Vagina (tissue), 2 donors: Measurements from ENCODE around the gene ZNF438. TPM values are rescaled to one million over a fixed set of nuclear protein-coding genes. Genes with fewer than 3 reads are reported as not detected.
"Not testable (repeated sequence)": the region's sequence is repeated elsewhere in the genome, so short reads cannot be mapped to it uniquely, and the experiment has no call there.

Experiments
- DNase-seq, 2 donors: peaks; one replicate each; pipeline ENCODE4 v3.0.0-alpha.2; 2017; ENCODE audit errors: extremely low spot score in 2 of 2
- H3K27ac ChIP-seq: fragments of 200-600 bp; sonication (generic); one replicate; pipeline ENCODE4 v1.5.1; 2019
- H3K27me3 ChIP-seq: fragments of 200-600 bp; sonication (generic); one replicate; pipeline ENCODE4 v1.5.1; 2019
- H3K36me3 ChIP-seq, 2 donors: fragments of 200-600 bp; sonication (generic); one replicate each; pipeline ENCODE4 v1.5.1; 2017 to 2019
- H3K4me1 ChIP-seq: fragments of 200-600 bp; sonication (generic); one replicate; pipeline ENCODE4 v1.5.1; 2019
- H3K4me3 ChIP-seq, 2 donors: fragments of 200-600 bp; sonication (generic); 1 replicate in 1 of 2; 2 replicates in 1 of 2; pipeline ENCODE4 v1.5.1; 2016 to 2019
- H3K9me3 ChIP-seq: fragments of 200-600 bp; sonication (generic); one replicate; pipeline ENCODE4 v1.5.1; 2019
- CTCF ChIP-seq, 3 experiments: fragments of 450-650 bp in 2 of 3; fragments of 200-600 bp in 1 of 3; sonication (generic) in 1 of 3; IDR thresholded peaks; one replicate each; pipeline ENCODE4 v1.5.1; 2017 to 2019; ENCODE audit warnings: antibody characterized with exemption in 3 of 3, mild to moderate bottlenecking in 2 of 3, moderate library complexity in 2 of 3
- POLR2A ChIP-seq, 2 donors: fragments of 450-650 bp; IDR thresholded peaks; one replicate each; pipeline ENCODE4 v1.6.1; 2017; ENCODE audit warnings: antibody characterized with exemption in 2 of 2, mild to moderate bottlenecking in 2 of 2, moderate library complexity in 2 of 2
- POLR2AphosphoS5 ChIP-seq, 2 donors: sonication (generic); formaldehyde crosslinking; IDR thresholded peaks; one replicate each; pipeline ENCODE4 v1.9.0; 2017; ENCODE audit warnings: antibody characterized with exemption in 2 of 2, mild to moderate bottlenecking in 2 of 2, low read depth in 1 of 2; ENCODE audit not compliant: insufficient read depth in 1 of 2
- intact Hi-C: fragments of 100-400 bp; cut with DNase I; formaldehyde crosslinking; loops from one replicate; pipeline ENCODE4 v1.15.1; 2023
- total RNA-seq: library from RNA; depleted of rRNA; stranded (reverse); fragments of >200 nt; gene quantifications from one replicate; pipeline ENCODE4 v1.2.3, GENCODE V29; 2016

ZNF438 gene
- total RNA-seq, 1 donor from 2014 or later, result 11.8 TPM

- H3K9me3 ChIP-seq, result no peaks in the 10 kb centered on the region
- intact Hi-C loops, result no loop called here
- no peaks in the 10 kb centered on the region for H3K4me1 ChIP-seq
- TF ChIP-seq CTCF (IDR thresholded peaks at IDR 0.05) (no peak), POLR2AphosphoS5 (IDR thresholded peaks at IDR 0.05; ENCODE audit: insufficient read depth in 1 of 2, low read depth in 1 of 2) (no peak), POLR2A (IDR thresholded peaks at IDR 0.05) (no peak)
- DNase-seq, result no peak
- no peak overlapping the region for H3K27ac ChIP-seq
- peaks cover 0 to 5% of the 10 kb centered on the region in 2 donors for H3K36me3 ChIP-seq
- no peaks in the 10 kb centered on the region for H3K27me3 ChIP-seq
- no peak overlapping the region for H3K4me3 ChIP-seq
Observed at GRCh38 chr10:30929901-30930520, 101.7 kb downstream of the ZNF438 start.

- DNase-seq, intact Hi-C loops, H3K4me1 ChIP-seq, H3K9me3 ChIP-seq, H3K36me3 ChIP-seq, H3K27ac ChIP-seq, H3K27me3 ChIP-seq, H3K4me3 ChIP-seq: not testable (repeated sequence)
Observed at GRCh38 chr10:30929311-30929729, 102.3 kb downstream of the ZNF438 start.

- H3K27ac ChIP-seq, result no peak overlapping the region
- H3K9me3 ChIP-seq, result no peaks in the 10 kb centered on the region
- TF ChIP-seq POLR2AphosphoS5 (IDR thresholded peaks at IDR 0.05; ENCODE audit: insufficient read depth in 1 of 2, low read depth in 1 of 2) (no peak), POLR2A (IDR thresholded peaks at IDR 0.05) (no peak), CTCF (IDR thresholded peaks at IDR 0.05) (no peak)
- no peak overlapping the region for H3K4me3 ChIP-seq
- DNase-seq, result no peak
- no peaks in the 10 kb centered on the region for H3K27me3 ChIP-seq
- H3K4me1 ChIP-seq, result no peaks in the 10 kb centered on the region
- intact Hi-C loops, result no loop called here
- H3K36me3 ChIP-seq, result peaks cover 0 to 5% of the 10 kb centered on the region in 2 donors
Observed at GRCh38 chr10:30928742-30929141, 102.9 kb downstream of the ZNF438 start.

- TF ChIP-seq POLR2AphosphoS5 (IDR thresholded peaks at IDR 0.05; ENCODE audit: insufficient read depth in 1 of 2, low read depth in 1 of 2) (no peak), CTCF (IDR thresholded peaks at IDR 0.05) (no peak)
- intact Hi-C loops, result no loop called here
- no peak for DNase-seq
- H3K4me1 ChIP-seq, result no peaks in the 10 kb centered on the region
- H3K27me3 ChIP-seq, result no peaks in the 10 kb centered on the region
- H3K9me3 ChIP-seq, result no peaks in the 10 kb centered on the region
- H3K27ac ChIP-seq, result no peak overlapping the region
- H3K36me3 ChIP-seq, result no peaks in the 10 kb centered on the region
- no peak overlapping the region for H3K4me3 ChIP-seq
Observed at GRCh38 chr10:30918651-30919050, 113.0 kb downstream of the ZNF438 start.

- Histone ChIP-seq H3K9me3 (no peaks in the 10 kb centered on the region), H3K4me1 (no peaks in the 10 kb centered on the region), H3K4me3 (no peak overlapping the region), H3K27me3 (no peaks in the 10 kb centered on the region), H3K27ac (no peak overlapping the region), H3K36me3 (no peaks in the 10 kb centered on the region)
- no peak for DNase-seq
- TF ChIP-seq POLR2AphosphoS5 (IDR thresholded peaks at IDR 0.05; ENCODE audit: insufficient read depth in 1 of 2, low read depth in 1 of 2) (no peak), POLR2A (IDR thresholded peaks at IDR 0.05) (no peak), CTCF (IDR thresholded peaks at IDR 0.05) (no peak)
- intact Hi-C loops, result no loop called here
Observed at GRCh38 chr10:30917789-30918188, 113.9 kb downstream of the ZNF438 start.
